Ovary (tissue), 9 donors: Measurements from ENCODE around the gene AP3B1. TPM values are rescaled to one million over a fixed set of nuclear protein-coding genes. Genes with fewer than 3 reads are reported as not detected.

Source experiments
- DNase-seq, 5 donors: peaks; one replicate each; pipeline ENCODE4 v3.0.0-alpha.2; 2019 to 2020
- H3K27ac ChIP-seq, 2 donors: fragments of 200-600 bp; one replicate each; pipeline versions ENCODE4 v1.5.1 to v1.8.0; 2019 to 2022
- H3K27me3 ChIP-seq: fragments of 200-600 bp; one replicate; pipeline ENCODE4 v1.8.0; 2022
- H3K36me3 ChIP-seq: fragments of 200-600 bp; sonication (generic); one replicate; pipeline ENCODE4 v1.5.1; 2019
- H3K4me1 ChIP-seq: one replicate; pipeline ENCODE4 v1.8.1; 2013; ENCODE audit warnings: mild to moderate bottlenecking, moderate library complexity; ENCODE audit not compliant: insufficient read depth
- H3K4me3 ChIP-seq: fragments of 200-600 bp; sonication (generic); one replicate; pipeline ENCODE4 v1.5.1; 2017
- H3K9me3 ChIP-seq, 2 donors: fragments of 200-600 bp in 1 of 2; sonication (generic) in 1 of 2; one replicate each; pipeline versions ENCODE4 v1.5.1 to v1.8.1; 2013 to 2019; ENCODE audit warnings: mild to moderate bottlenecking in 1 of 2, moderate library complexity in 1 of 2
- CTCF ChIP-seq, 3 donors: fragments of 450-650 bp in 2 of 3; fragments of 200-600 bp in 1 of 3; IDR thresholded peaks; one replicate each; pipeline versions ENCODE4 v1.5.1 to v1.8.0; 2016 to 2022; ENCODE audit warnings: antibody characterized with exemption in 3 of 3, mild to moderate bottlenecking in 1 of 3
- EP300 ChIP-seq: sonication (generic); formaldehyde crosslinking; IDR thresholded peaks from one replicate; pipeline ENCODE4 v1.6.1; 2017; ENCODE audit warnings: antibody characterized with exemption
- POLR2A ChIP-seq: fragments of 450-650 bp; IDR thresholded peaks from one replicate; pipeline ENCODE4 v1.6.1; 2017; ENCODE audit warnings: antibody characterized with exemption, mild to moderate bottlenecking, moderate library complexity
- WGBS, 3 donors: extraction: QIAGEN DNeasy Blood & Tissue Kit in 1 of 3; methylation state at CpG; one replicate each; pipeline versions ENCODE4 v1.1.5 to v1.1.7; 2013 to 2017; 5-methylcytosine and 5-hydroxymethylcytosine counted together
- intact Hi-C, 4 donors: fragments of 100-400 bp; cut with DNase I; formaldehyde crosslinking; loops; one replicate each; pipeline versions ENCODE4 v1.11.0 to v1.15.1; 2022 to 2023
- polyA plus RNA-seq, 2 donors: library from polyadenylated mRNA; stranded (reverse); fragments of 200-250 nt in 1 of 2; fragments of 350-450 nt in 1 of 2; fragmentation: Illumina TruSeq in 1 of 2; extraction: RNeasy Lipid Tissue Mini Kit (QIAGEN cat#74804) in 1 of 2; gene quantifications; one replicate each; pipeline ENCODE4 v1.2.3, GENCODE V29; 2013 to 2014
- total RNA-seq, 7 donors: library from RNA; depleted of rRNA in 2 of 7; stranded (reverse); fragments of >200 nt in 2 of 7; fragmentation: NEBNext Ultra II Directional in 3 of 7; extraction: Animal tissue kit (Norgen Biotek cat#: 25700) in 3 of 7; gene quantifications; one replicate each; pipeline versions ENCODE4 v1.1.0 to v1.2.4, GENCODE V29; 2016 to 2023
- donor health status: DM: no; HTN: no; CAD: no; lungs with moderate emphysema.
- donor health status: DM: no; HTN: no; CAD: no.
- donor health status: Bipolar disorder and iron deficiency.
- donor health status: DM: yes; HTN: yes; CAD: no.
- donor health status: DM: no; HTN: no; CAD: no.
- donor health status: DM: yes; HTN: yes; CAD: no.

AP3B1 gene
- total and polyA plus RNA-seq, 9 donors, result 14.5 to 38.8 (median 28.5) TPM

GRCh38 chr5:78243639-78244038, 50.9 kb downstream of the AP3B1 start:
- Histone ChIP-seq H3K27ac (no peak overlapping the region), H3K36me3 (no peaks in the 10 kb centered on the region), H3K27me3 (no peaks in the 10 kb centered on the region), H3K4me3 (no peak overlapping the region), H3K9me3 (no peaks in the 10 kb centered on the region), H3K4me1 (no peaks in the 10 kb centered on the region)
- no peak for DNase-seq
- intact Hi-C loops, result no loop called here
- TF ChIP-seq EP300 (no peak), CTCF (IDR thresholded peaks at IDR 0.05) (no peak), POLR2A (no peak)

- Histone ChIP-seq H3K27me3 (no peaks in the 10 kb centered on the region), H3K9me3 (no peaks in the 10 kb centered on the region), H3K4me3 (no peak overlapping the region), H3K27ac (no peak overlapping the region), H3K36me3 (no peaks in the 10 kb centered on the region), H3K4me1 (no peaks in the 10 kb centered on the region)
- no peak for DNase-seq
- WGBS, 3 donors, result 95 to 96% (median 95%) methylated on average over 2 of the region's 2 CpGs
- intact Hi-C loops, result no loop called here
- no peak for TF ChIP-seq CTCF (IDR thresholded peaks at IDR 0.05)
- TF ChIP-seq POLR2A, result no peak
- TF ChIP-seq EP300, result no peak
These were observed 51.4 kb downstream of the AP3B1 start for GRCh38 chr5:78243091-78243490.

GRCh38 chr5:78242001-78242400, 52.5 kb downstream of the AP3B1 start:
- Histone ChIP-seq H3K27ac (no peak overlapping the region), H3K4me1 (no peaks in the 10 kb centered on the region), H3K4me3 (no peak overlapping the region), H3K36me3 (no peaks in the 10 kb centered on the region), H3K27me3 (no peaks in the 10 kb centered on the region), H3K9me3 (no peaks in the 10 kb centered on the region)
- DNase-seq, result no peak
- no peak for TF ChIP-seq CTCF (IDR thresholded peaks at IDR 0.05)
- no peak for TF ChIP-seq EP300
- no peak for TF ChIP-seq POLR2A
- 89 to 96% (median 93%) methylated on average over 1 of the region's 1 CpG for WGBS, 3 donors
- intact Hi-C loops, result no loop called here

- no peaks in the 10 kb centered on the region for H3K27me3 ChIP-seq
- H3K36me3 ChIP-seq, result no peaks in the 10 kb centered on the region
- peaks cover 5% of the 10 kb centered on the region for H3K4me1 ChIP-seq
- WGBS, 3 donors, result 98 to 100% (median 98%) methylated on average over 3 of the region's 3 CpGs
- no peaks in the 10 kb centered on the region for H3K9me3 ChIP-seq
- no peak overlapping the region for H3K27ac ChIP-seq
- DNase-seq, result no peak
- intact Hi-C loops, result no loop called here
- no peak overlapping the region for H3K4me3 ChIP-seq
- TF ChIP-seq CTCF (IDR thresholded peaks at IDR 0.05), result no peak
- TF ChIP-seq EP300, result no peak
- TF ChIP-seq POLR2A, result no peak
These were observed 56.6 kb downstream of the AP3B1 start for GRCh38 chr5:78237911-78238310.

- H3K27ac ChIP-seq, result no peak overlapping the region
- intact Hi-C loops, result no loop called here
- no peaks in the 10 kb centered on the region for H3K36me3 ChIP-seq
- no peak overlapping the region for H3K4me3 ChIP-seq
- no peaks in the 10 kb centered on the region for H3K9me3 ChIP-seq
- 16 to 34% (median 24%) methylated on average over 2 of the region's 2 CpGs for WGBS, 3 donors
- peaks cover 5% of the 10 kb centered on the region for H3K4me1 ChIP-seq
- H3K27me3 ChIP-seq, result no peaks in the 10 kb centered on the region
- no peak for TF ChIP-seq POLR2A
- DNase-seq, result no peak
These were observed 58.5 kb downstream of the AP3B1 start for GRCh38 chr5:78236046-78236445.
